GM21360 (cell line): ENCODE results near the gene POMC.
"Not testable (repeated sequence)": the region's sequence is repeated elsewhere in the genome, so short reads cannot be mapped to it uniquely, and the experiment has no call there.

Source experiments
- ATAC-seq: cut with Tn5 transposase; IDR thresholded peaks from one replicate; pipeline ENCODE4 v1.9.1; 2021; ENCODE audit warnings: mild to moderate bottlenecking, moderate library complexity; ENCODE audit not compliant: unreplicated experiment

The POMC gene

GRCh38 chr2:25140535-25140934 lies 27.8 kb downstream of the POMC start:
- not testable (repeated sequence) for ATAC-seq

GRCh38 chr2:25132693-25133092 lies 35.7 kb downstream of the POMC start:
- ATAC-seq, result no peak

- ATAC-seq, result no peak
These were observed 36.1 kb downstream of the POMC start for GRCh38 chr2:25132299-25132635.

GRCh38 chr2:25131567-25132298 lies 36.6 kb downstream of the POMC start:
- no peak for ATAC-seq

GRCh38 chr2:25131253-25131566 lies 37.2 kb downstream of the POMC start:
- ATAC-seq, result no peak

- ATAC-seq, result no peak
These were observed 38.4 kb downstream of the POMC start for GRCh38 chr2:25129901-25130520.

GRCh38 chr2:25127646-25128045 lies 40.7 kb downstream of the POMC start:
- no peak for ATAC-seq

GRCh38 chr2:25127071-25127470 lies 41.3 kb downstream of the POMC start:
- not testable (repeated sequence) for ATAC-seq

GRCh38 chr2:25125976-25126375 lies 42.4 kb downstream of the POMC start:
- ATAC-seq, result no peak

- ATAC-seq, result no peak
These were observed 43.2 kb downstream of the POMC start for GRCh38 chr2:25125189-25125588.

- ATAC-seq, result no peak
These were observed 44.7 kb downstream of the POMC start for GRCh38 chr2:25123682-25124081.

- ATAC-seq, result no peak
These were observed 46.0 kb downstream of the POMC start for GRCh38 chr2:25122367-25122766.

- no peak for ATAC-seq
These were observed 49.1 kb downstream of the POMC start for GRCh38 chr2:25119263-25119662.

GRCh38 chr2:25116956-25117355 lies 51.4 kb downstream of the POMC start:
- no peak for ATAC-seq

- ATAC-seq, result no peak
These were observed 52.5 kb downstream of the POMC start for GRCh38 chr2:25115902-25116301.

- no peak for ATAC-seq
These were observed 53.0 kb downstream of the POMC start for GRCh38 chr2:25115249-25115883.

- ATAC-seq, result no peak
These were observed 56.3 kb downstream of the POMC start for GRCh38 chr2:25112113-25112512.
